GM12878 (cell line): ENCODE measurements around the gene KIRREL3. TPM values are rescaled to one million over a fixed set of nuclear protein-coding genes. Genes with fewer than 3 reads are reported as not detected.

ENCODE experiments used
- ATAC-seq: fragments of 200-7000 bp; cut with Tn5 transposase; 3 replicates; pipeline ENCODE4 v1.9.1; 2020; ENCODE audit warnings: mild to moderate bottlenecking, moderate library complexity
- BruUV-seq: library from RNA; stranded (reverse); fragments of 400-500 nt; replicated peaks from 2 replicates; lab custom pipeline; 2021; lab: Mats Ljungman, UMichigan
- CTCF ChIA-PET: fragments of 300-600 bp; sonication (Branson Sonifier 250); formaldehyde crosslinking; extraction: SDS; loops from one replicate; lab custom pipeline; 2021; ENCODE audit warnings: inconsistent platforms; lab: Yijun Ruan, JAX
- POLR2A ChIA-PET: fragments of 350-600 bp; formaldehyde crosslinking; extraction: SDS; loops from one replicate; lab custom pipeline; 2021; ENCODE audit warnings: inconsistent platforms; lab: Charles Lee
- RAD21 ChIA-PET: fragments of 300-600 bp; sonication (Branson Sonifier 250); formaldehyde crosslinking; loops from one replicate; lab custom pipeline; 2023; ENCODE audit warnings: antibody characterized with exemption; ENCODE audit not compliant: unreplicated experiment; lab: Charles Lee
- SMC1A ChIA-PET: fragments of 300-600 bp; sonication (Branson Sonifier 250); formaldehyde crosslinking; loops from one replicate; lab custom pipeline; 2023; ENCODE audit not compliant: unreplicated experiment, uncharacterized antibody; lab: Charles Lee
- DNase-seq: peaks from one replicate; pipeline ENCODE4 v3.0.0-alpha.2; 2011; ENCODE audit warnings: low read depth, low spot score
- FAIRE-seq: peaks from 3 replicates; lab custom pipeline; 2011; peaks lifted over from hg19 to GRCh38; lab: Jason Lieb, UNC
- H2AFZ ChIP-seq: 2 replicates; pipeline ENCODE4 v1.6.0; 2011; ENCODE audit warnings: low read depth, low read length, control low read depth; ENCODE audit not compliant: control insufficient read depth
- H3K27ac ChIP-seq: 2 replicates; pipeline ENCODE4 v1.5.1; 2011; ENCODE audit warnings: control low read depth; ENCODE audit not compliant: control insufficient read depth, insufficient read depth
- H3K27me3 ChIP-seq, 2 experiments: replicated peaks in 1 of 2; 2 replicates each; pipeline versions ENCODE4 v1.6.0 to v1.6.1; 2011; ENCODE audit warnings: low read length in 1 of 2; ENCODE audit not compliant: control insufficient read depth in 2 of 2, insufficient read depth in 2 of 2
- H3K36me3 ChIP-seq, 2 experiments: 2 replicates each; pipeline ENCODE4 v1.5.1; 2011; ENCODE audit warnings: low read length in 1 of 2; ENCODE audit not compliant: control insufficient read depth in 2 of 2, insufficient read depth in 2 of 2
- H3K4me1 ChIP-seq: 2 replicates; pipeline ENCODE4 v1.6.1; 2011; ENCODE audit warnings: mild to moderate bottlenecking, low read length, moderate library complexity, mixed read lengths; ENCODE audit not compliant: control insufficient read depth, insufficient read depth
- H3K4me2 ChIP-seq: 2 replicates; pipeline ENCODE4 v1.6.0; 2011; ENCODE audit warnings: control low read depth; ENCODE audit not compliant: control insufficient read depth, insufficient read depth
- H3K4me3 ChIP-seq: fragments of 200-600 bp; sonication (generic); 2 replicates; pipeline ENCODE4 v1.5.1; 2016
- H3K79me2 ChIP-seq: 2 replicates; pipeline ENCODE4 v1.6.0; 2011; ENCODE audit warnings: low read length; ENCODE audit not compliant: control insufficient read depth, insufficient read depth
- H3K9ac ChIP-seq: 2 replicates; pipeline ENCODE4 v1.8.0; 2011; ENCODE audit warnings: low read length, control low read depth, mixed read lengths; ENCODE audit not compliant: control insufficient read depth, insufficient read depth
- H3K9me3 ChIP-seq: replicated peaks from 3 replicates; pipeline ENCODE4 v1.5.1; 2011; ENCODE audit warnings: mild to moderate bottlenecking, low read length; ENCODE audit not compliant: control insufficient read depth, insufficient read depth
- H4K20me1 ChIP-seq: 2 replicates; pipeline ENCODE4 v1.6.0; 2011; ENCODE audit not compliant: control insufficient read depth, insufficient read depth
- CHD1 ChIP-seq: IDR thresholded peaks from 2 replicates; pipeline ENCODE4 v1.6.1; 2012; ENCODE audit warnings: low read depth, low read length, improper control_type of control experiment
- DPF2 ChIP-seq: fragments of 450-650 bp; IDR thresholded peaks from 2 replicates; pipeline ENCODE4 v1.6.1; 2017; ENCODE audit warnings: mild to moderate bottlenecking
- GABPA ChIP-seq: IDR thresholded peaks from 2 replicates; pipeline ENCODE4 v1.6.1; 2014; ENCODE audit warnings: antibody characterized with exemption, low read depth, mild to moderate bottlenecking, inconsistent platforms
- GATAD2B ChIP-seq: fragments of 450-650 bp; conservative IDR thresholded peaks from 2 replicates; pipeline ENCODE4 v1.6.1; 2017; ENCODE audit warnings: low read depth, mild to moderate bottlenecking, moderate library complexity
- JUND ChIP-seq: IDR thresholded peaks from 2 replicates; pipeline ENCODE4 v1.6.1; 2012; ENCODE audit warnings: low read depth, mild to moderate bottlenecking, low read length, improper control_type of control experiment, moderate library complexity
- NFYA ChIP-seq: IDR thresholded peaks from 2 replicates; pipeline ENCODE4 v1.6.1; 2011; ENCODE audit warnings: low read depth, mild to moderate bottlenecking, low read length, improper control_type of control experiment, borderline replicate concordance
- NFYB ChIP-seq: IDR thresholded peaks from 2 replicates; pipeline ENCODE4 v1.6.1; 2011; ENCODE audit warnings: low read depth, mild to moderate bottlenecking, low read length, improper control_type of control experiment, moderate library complexity; ENCODE audit not compliant: insufficient read depth
- NR2C2 ChIP-seq: IDR thresholded peaks from 2 replicates; pipeline ENCODE4 v1.6.1; 2011; ENCODE audit warnings: borderline replicate concordance, low read depth; ENCODE audit not compliant: control insufficient read depth, insufficient read length
- RAD51 ChIP-seq: fragments of 450-650 bp; IDR thresholded peaks from 2 replicates; pipeline ENCODE4 v1.6.1; 2016; ENCODE audit warnings: moderate library complexity, mild to moderate bottlenecking, inconsistent platforms
- RFX5 ChIP-seq: IDR thresholded peaks from 2 replicates; pipeline ENCODE4 v1.6.1; 2011; ENCODE audit warnings: low read depth, low read length, improper control_type of control experiment
- YY1 ChIP-seq: IDR thresholded peaks from 2 replicates; pipeline ENCODE4 v1.6.1; 2011; ENCODE audit warnings: low read depth, mild to moderate bottlenecking, low read length
- ZBTB33 ChIP-seq: fragments of 450-650 bp; IDR thresholded peaks from 2 replicates; pipeline ENCODE4 v1.6.1; 2017; ENCODE audit warnings: mild to moderate bottlenecking
- ZNF217 ChIP-seq: fragments of 450-650 bp; IDR thresholded peaks from 2 replicates; pipeline ENCODE4 v1.6.1; 2017; ENCODE audit warnings: antibody characterized with exemption, mild to moderate bottlenecking
- ZSCAN29 ChIP-seq: fragments of 450-650 bp; IDR thresholded peaks from 2 replicates; pipeline ENCODE4 v1.6.1; 2017; ENCODE audit warnings: mild to moderate bottlenecking, moderate library complexity
- WGBS: methylation state at CpG from one replicate; pipeline ENCODE4 v1.1.6; 2016; ENCODE audit warnings: low lambda C conversion rate; ENCODE audit not compliant: insufficient replicate concordance, insufficient coverage; ENCODE audit errors: missing lambda C conversion rate; 5-methylcytosine and 5-hydroxymethylcytosine counted together
- in situ Hi-C: fragments of 300-500 bp; cut with MboI; formaldehyde crosslinking; loops from 9 replicates; pipeline ENCODE4 v1.14.3; 2018; ENCODE audit warnings: mixed read lengths
- intact Hi-C: fragments of 100-400 bp; cut with micrococcal nuclease; formaldehyde crosslinking; loops from one replicate; pipeline ENCODE4 v1.14.2; 2022; ENCODE audit not compliant: unreplicated experiment
- polyA plus RNA-seq, 11 experiments: library from polyadenylated mRNA; depleted of rRNA in 4 of 11; unstranded in 6 of 11; stranded (reverse) in 5 of 11; fragments of >200 nt; fragmentation: Nextera tagmentation in 4 of 11; fragmentation: Illumina TruSeq in 1 of 11; extraction: Ambion mirVana in 4 of 11; extraction: Trizol in 1 of 11; gene quantifications; 1 replicate in 1 of 11; 2 replicates in 10 of 11; pipeline versions ENCODE4 v1.2.1 to v1.2.3, GENCODE V29; 2011 to 2016; ENCODE audit warnings: inconsistent platforms in 2 of 11, missing spikeins in 2 of 11, low read depth in 1 of 11
- total RNA-seq, 4 experiments: library from RNA; depleted of rRNA in 3 of 4; stranded (reverse); fragments of >200 nt in 3 of 4; fragmentation: Illumina TruSeq in 1 of 4; extraction: Trizol in 1 of 4; gene quantifications; 2 replicates each; pipeline versions ENCODE4 v1.2.1 to v1.2.3, GENCODE V29; 2013 to 2021

The KIRREL3 gene
- total and polyA plus RNA-seq, 10 of the 15 experiments (the other 5 are each of a cell fraction or from before 2014, with no cell fraction given) = under 0.01 TPM; not detected in 9

DNA sequence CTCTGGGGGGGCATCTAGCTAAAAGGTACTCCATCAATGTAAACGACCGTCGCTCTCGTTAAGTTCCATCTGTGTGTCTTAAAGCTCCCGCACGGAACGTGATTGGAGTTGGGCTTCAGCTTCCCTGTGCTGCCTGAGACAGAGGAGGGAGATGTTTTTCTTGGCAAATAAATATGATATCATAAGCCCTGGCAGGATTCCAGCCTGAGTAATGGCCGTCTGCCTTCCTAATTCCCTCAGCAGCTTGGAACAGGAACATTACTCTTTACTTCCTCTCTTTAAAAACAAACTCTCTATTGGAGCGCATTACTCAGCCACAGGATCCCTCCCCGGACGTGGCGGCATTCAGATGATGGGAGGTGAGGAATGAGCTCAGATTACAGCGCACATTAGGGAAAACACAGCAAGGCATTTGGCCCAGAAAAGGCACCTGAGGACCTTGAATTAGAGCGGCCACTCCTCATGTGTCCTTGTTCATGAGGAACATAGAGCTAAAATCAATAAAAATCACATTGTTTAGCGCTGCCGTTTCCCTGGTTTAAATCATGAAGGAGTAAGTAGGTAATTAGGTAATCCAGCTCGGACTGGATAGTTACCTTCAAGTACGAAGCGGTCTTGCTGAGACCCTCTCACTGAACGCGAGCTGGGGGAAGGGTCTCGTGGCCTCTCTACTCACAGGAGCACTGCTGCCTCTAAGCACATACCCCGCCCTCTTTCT is 414.6 kb downstream of the KIRREL3 start:
- 19% methylated on average over 23 of the region's 23 CpGs for WGBS
- no peak for ATAC-seq
- Histone ChIP-seq H3K79me2 (no peaks in the 10 kb centered on the region), H4K20me1 (no peaks in the 10 kb centered on the region), H3K4me2 (no peak overlapping the region), H3K27me3 (peaks cover 4 to 9% of the 10 kb centered on the region in 2 experiments; a peak in 3 of 4 replicates), H3K4me1 (no peaks in the 10 kb centered on the region), H3K27ac (no peak overlapping the region), H3K9me3 (no peaks in the 10 kb centered on the region), H3K4me3 (no peak overlapping the region), H3K36me3 (no peaks in the 10 kb centered on the region), H3K9ac (no peak overlapping the region), H2AFZ (no peak overlapping the region)
- in situ Hi-C loops (no loop called here), intact Hi-C loops (no loop called here)
- ChIA-PET RAD21 (no interaction called here), CTCF (interaction anchor here (0.8 kb wide), 1 partner anchor 105 kb away, joined by 3 read pairs; no protein-coding TSS in a partner anchor), SMC1A (no interaction called here), POLR2A (no interaction called here)
- no TSS peak for BruUV-seq
- FAIRE-seq = no peak
- TF ChIP-seq DPF2 (no peak), ZNF217 (no peak), RAD51 (no peak), ZSCAN29 (no peak), NR2C2 (no peak), NFYB (no peak)
- no peak for DNase-seq

GRCh38 chr11:126585388-126585773 is 415.2 kb downstream of the KIRREL3 start:
- no peak overlapping the region for H3K4me2 ChIP-seq
- no peak overlapping the region for H3K9ac ChIP-seq
- H3K79me2 ChIP-seq = no peaks in the 10 kb centered on the region
- H3K36me3 ChIP-seq = no peaks in the 10 kb centered on the region
- ChIA-PET SMC1A (no interaction called here), POLR2A (no interaction called here), RAD21 (no interaction called here), CTCF (no interaction called here)
- WGBS = 49% methylated on average over 20 of the region's 20 CpGs
- no peak overlapping the region for H3K4me3 ChIP-seq
- DNase-seq (no peak), FAIRE-seq (no peak), ATAC-seq (no peak)
- BruUV-seq = no TSS peak
- no peaks in the 10 kb centered on the region for H3K4me1 ChIP-seq
- no peaks in the 10 kb centered on the region for H4K20me1 ChIP-seq
- intact Hi-C loops = no loop called here
- in situ Hi-C loops = no loop called here
- no peak overlapping the region for H2AFZ ChIP-seq
- H3K27me3 ChIP-seq = peaks cover 4 to 7% of the 10 kb centered on the region in 2 experiments; a peak in 3 of 4 replicates
- H3K9me3 ChIP-seq = no peaks in the 10 kb centered on the region
- no peak overlapping the region for H3K27ac ChIP-seq
- TF ChIP-seq JUND (no peak), RFX5 (no peak), GABPA (no peak), CHD1 (no peak), GATAD2B (no peak), YY1 (no peak), NFYA (no peak), ZBTB33 (no peak)
